ENCODE measurements around the gene CAPS. TPM values are rescaled to one million over a fixed set of nuclear protein-coding genes. Genes with fewer than 3 reads are reported as not detected.

The CAPS gene
- polyA plus RNA-seq, 2 donors: 8.0 to 18.7 TPM

- no peak overlapping the region for H3K4me3 ChIP-seq (ENCODE audit: low read depth in 1 of 2, low read length in 2 of 2)
- no peaks in the 10 kb centered on the region for H3K27me3 ChIP-seq (ENCODE audit: control insufficient read depth in 1 of 2, insufficient read depth in 2 of 2, low read length in 2 of 2)
- no peaks in the 10 kb centered on the region for H3K4me1 ChIP-seq (ENCODE audit: control insufficient read depth in 2 of 2, insufficient read depth in 2 of 2, low read length in 1 of 2)
- no peaks in the 10 kb centered on the region for H3K9me3 ChIP-seq (ENCODE audit: control insufficient read depth in 2 of 2, insufficient read depth in 1 of 2, low read depth in 1 of 2, low read length in 1 of 2)
- H3K27ac ChIP-seq (ENCODE audit: low read depth in 2 of 2, low read length in 1 of 2): no peak overlapping the region
- H3K36me3 ChIP-seq (ENCODE audit: control insufficient read depth in 2 of 2, insufficient read depth in 2 of 2, low read length in 1 of 2): peaks cover 14 to 36% of the 10 kb centered on the region in 2 donors
- 89% methylated on average over 21 of the region's 21 CpGs for WGBS, 2 donors
Observed at GRCh38 chr19:5940260-5941208, 26.5 kb downstream of the CAPS start.

DNA sequence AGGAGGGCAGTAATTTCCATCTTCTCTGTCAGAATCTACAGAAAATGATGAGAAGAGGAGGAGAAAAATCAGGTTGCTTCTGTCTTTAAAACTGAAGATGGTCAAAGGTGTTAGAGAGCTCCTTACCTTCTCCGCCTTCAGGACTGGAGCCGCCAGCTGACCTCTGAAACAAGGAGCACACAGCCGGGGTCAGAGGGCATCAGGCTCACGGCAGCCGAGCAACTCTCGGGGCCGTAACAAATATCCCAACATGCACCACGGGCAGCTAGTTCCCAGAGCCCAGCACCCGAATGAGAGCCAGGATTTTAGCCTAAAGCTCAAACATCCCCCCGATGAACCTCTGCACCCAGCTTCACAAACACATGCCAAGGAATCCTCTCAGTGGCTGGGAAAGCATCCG lies 27.6 kb downstream of the CAPS start:
- H3K4me3 ChIP-seq (ENCODE audit: low read depth in 1 of 2, low read length in 2 of 2): no peak overlapping the region
- H3K36me3 ChIP-seq (ENCODE audit: control insufficient read depth in 2 of 2, insufficient read depth in 2 of 2, low read length in 1 of 2): peaks cover 9 to 28% of the 10 kb centered on the region in 2 donors
- H3K9me3 ChIP-seq (ENCODE audit: control insufficient read depth in 2 of 2, insufficient read depth in 1 of 2, low read depth in 1 of 2, low read length in 1 of 2): no peaks in the 10 kb centered on the region
- peak overlapping the region in 1 of 2 donors; percentile 62 for H3K27ac ChIP-seq (ENCODE audit: low read depth in 2 of 2, low read length in 1 of 2)
- WGBS, 2 donors: 78 to 86% methylated on average over 11 of the region's 11 CpGs
- H3K27me3 ChIP-seq (ENCODE audit: control insufficient read depth in 1 of 2, insufficient read depth in 2 of 2, low read length in 2 of 2): no peaks in the 10 kb centered on the region
- H3K4me1 ChIP-seq (ENCODE audit: control insufficient read depth in 2 of 2, insufficient read depth in 2 of 2, low read length in 1 of 2): peaks cover 0 to 2% of the 10 kb centered on the region in 2 donors

DNA sequence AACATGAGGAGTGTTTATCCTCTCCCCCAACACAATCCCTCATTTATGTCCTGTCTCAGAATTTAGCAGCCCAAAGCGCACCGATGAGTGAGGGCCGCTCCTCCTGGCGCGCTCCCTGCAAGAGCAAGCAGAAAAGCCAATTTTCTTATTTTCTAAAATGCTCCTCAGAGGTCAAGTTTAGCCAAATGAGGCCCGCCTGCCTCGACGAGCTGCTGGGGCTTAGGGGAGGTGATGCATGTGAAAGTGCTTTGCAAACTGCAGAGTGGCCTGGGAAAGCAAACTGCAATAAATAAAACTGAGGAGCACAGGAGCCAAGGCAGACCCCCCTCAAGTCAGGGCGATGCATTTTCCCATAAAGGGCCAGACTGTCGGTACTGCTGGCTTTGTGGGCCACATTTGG lies 29.0 kb downstream of the CAPS start:
- Histone ChIP-seq H3K9me3 (ENCODE audit: control insufficient read depth in 2 of 2, insufficient read depth in 1 of 2, low read depth in 1 of 2, low read length in 1 of 2) (no peaks in the 10 kb centered on the region), H3K27me3 (ENCODE audit: control insufficient read depth in 1 of 2, insufficient read depth in 2 of 2, low read length in 2 of 2) (no peaks in the 10 kb centered on the region), H3K4me1 (ENCODE audit: control insufficient read depth in 2 of 2, insufficient read depth in 2 of 2, low read length in 1 of 2) (peaks cover 0 to 6% of the 10 kb centered on the region in 2 donors), H3K4me3 (ENCODE audit: low read depth in 1 of 2, low read length in 2 of 2) (no peak overlapping the region), H3K27ac (ENCODE audit: low read depth in 2 of 2, low read length in 1 of 2) (peak overlapping the region in 1 of 2 donors; percentile 34), H3K36me3 (ENCODE audit: control insufficient read depth in 2 of 2, insufficient read depth in 2 of 2, low read length in 1 of 2) (peaks cover 9 to 24% of the 10 kb centered on the region in 2 donors)
- WGBS, 2 donors: 67 to 72% methylated on average over 10 of the region's 10 CpGs

DNA sequence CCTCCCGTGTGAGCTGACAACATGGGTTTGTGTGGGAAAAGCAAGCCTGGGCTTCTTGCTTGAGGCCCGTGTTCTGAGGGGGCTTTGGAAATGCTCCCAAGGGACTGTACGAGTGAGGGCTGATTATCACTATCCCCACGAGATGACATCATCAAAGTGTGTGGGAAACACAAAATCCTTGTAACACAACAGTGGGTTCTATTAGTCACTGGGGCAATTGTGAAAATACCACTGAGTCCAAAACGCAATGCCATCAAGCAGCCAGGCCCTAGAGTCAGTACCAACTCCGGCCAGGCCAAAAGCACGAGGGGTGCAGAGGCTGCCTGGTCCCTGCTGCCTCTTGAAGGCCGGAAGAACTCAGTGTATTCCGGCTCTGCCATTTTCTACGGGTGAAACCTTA lies 29.6 kb downstream of the CAPS start:
- Histone ChIP-seq H3K9me3 (ENCODE audit: control insufficient read depth in 2 of 2, insufficient read depth in 1 of 2, low read depth in 1 of 2, low read length in 1 of 2) (no peaks in the 10 kb centered on the region), H3K36me3 (ENCODE audit: control insufficient read depth in 2 of 2, insufficient read depth in 2 of 2, low read length in 1 of 2) (peaks cover 9 to 24% of the 10 kb centered on the region in 2 donors), H3K4me3 (ENCODE audit: low read depth in 1 of 2, low read length in 2 of 2) (no peak overlapping the region), H3K27me3 (ENCODE audit: control insufficient read depth in 1 of 2, insufficient read depth in 2 of 2, low read length in 2 of 2) (no peaks in the 10 kb centered on the region), H3K27ac (ENCODE audit: low read depth in 2 of 2, low read length in 1 of 2) (peak overlapping the region; percentile 8 to 21), H3K4me1 (ENCODE audit: control insufficient read depth in 2 of 2, insufficient read depth in 2 of 2, low read length in 1 of 2) (peaks cover 0 to 6% of the 10 kb centered on the region in 2 donors)
- 64 to 73% methylated on average over 10 of the region's 10 CpGs for WGBS, 2 donors

DNA sequence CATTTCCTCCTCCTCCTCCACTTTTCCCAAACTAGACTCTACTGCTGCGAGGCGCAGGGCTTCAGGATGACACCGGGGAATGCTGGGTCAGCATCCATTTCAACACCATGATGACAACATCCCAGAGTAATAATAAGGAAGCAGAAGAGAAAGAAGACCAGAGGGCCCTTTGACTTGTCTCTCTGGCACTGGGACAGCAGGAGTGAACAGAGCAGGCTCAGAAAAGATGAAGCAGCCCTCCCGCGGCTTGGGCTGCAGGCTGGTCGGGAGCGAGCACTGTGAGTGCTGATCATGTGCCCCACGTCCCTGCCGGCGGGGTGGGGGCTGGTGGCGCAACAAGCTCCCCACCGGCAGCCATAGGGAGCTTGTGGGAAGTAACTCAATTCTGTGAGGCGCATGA lies 33.4 kb downstream of the CAPS start:
- peak overlapping the region; percentile 47 to 58 for H3K27ac ChIP-seq (ENCODE audit: low read depth in 2 of 2, low read length in 1 of 2)
- peaks cover 11 to 19% of the 10 kb centered on the region in 2 donors for H3K4me1 ChIP-seq (ENCODE audit: control insufficient read depth in 2 of 2, insufficient read depth in 2 of 2, low read length in 1 of 2)
- peaks cover 7 to 18% of the 10 kb centered on the region in 2 donors for H3K36me3 ChIP-seq (ENCODE audit: control insufficient read depth in 2 of 2, insufficient read depth in 2 of 2, low read length in 1 of 2)
- no peaks in the 10 kb centered on the region for H3K9me3 ChIP-seq (ENCODE audit: control insufficient read depth in 2 of 2, insufficient read depth in 1 of 2, low read depth in 1 of 2, low read length in 1 of 2)
- no peaks in the 10 kb centered on the region for H3K27me3 ChIP-seq (ENCODE audit: control insufficient read depth in 1 of 2, insufficient read depth in 2 of 2, low read length in 2 of 2)
- no peak overlapping the region for H3K4me3 ChIP-seq (ENCODE audit: low read depth in 1 of 2, low read length in 2 of 2)
- WGBS, 2 donors: 65 to 76% methylated on average over 13 of the region's 13 CpGs

DNA sequence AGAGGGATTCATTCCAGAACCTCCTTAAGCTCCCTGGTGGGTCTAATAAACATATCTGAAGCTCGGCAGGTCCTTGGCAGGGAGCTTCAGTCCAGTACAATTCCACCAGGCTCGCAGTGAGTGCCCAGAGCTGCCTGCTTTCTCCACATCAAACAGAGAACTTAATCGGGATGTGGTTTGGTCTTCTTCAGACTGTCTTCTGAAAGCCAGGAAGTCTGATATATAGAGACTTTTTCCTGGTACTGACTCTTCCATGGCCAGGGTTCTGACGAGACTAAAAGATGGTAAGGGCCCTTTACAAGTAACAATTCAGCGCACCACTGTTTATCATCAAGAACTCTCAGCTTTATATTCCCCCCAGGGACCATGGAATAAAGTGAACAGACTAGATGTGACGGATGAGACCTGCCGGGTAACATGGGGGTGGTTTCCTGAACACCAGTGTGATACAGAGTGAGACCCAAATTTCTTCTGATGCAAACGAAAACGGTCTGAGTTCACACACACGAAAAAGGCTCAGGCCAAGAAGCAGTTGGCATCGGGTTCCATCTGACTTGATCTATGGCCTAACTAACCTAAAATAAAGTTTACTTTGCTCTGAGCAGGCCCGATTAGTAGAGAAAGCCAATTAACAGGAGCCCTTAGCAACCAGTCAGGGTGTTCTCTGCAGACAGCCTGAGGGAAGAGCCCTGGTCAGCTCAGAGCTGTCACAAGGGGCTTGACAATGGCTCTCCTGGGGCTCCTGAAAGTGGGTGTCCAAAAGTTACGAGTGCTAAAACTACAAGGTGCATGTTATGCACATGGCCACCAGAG lies 34.9 kb downstream of the CAPS start:
- no peaks in the 10 kb centered on the region for H3K9me3 ChIP-seq (ENCODE audit: control insufficient read depth in 2 of 2, insufficient read depth in 1 of 2, low read depth in 1 of 2, low read length in 1 of 2)
- no peaks in the 10 kb centered on the region for H3K27me3 ChIP-seq (ENCODE audit: control insufficient read depth in 1 of 2, insufficient read depth in 2 of 2, low read length in 2 of 2)
- WGBS, 2 donors: 56 to 65% methylated on average over 13 of the region's 13 CpGs
- no peak overlapping the region for H3K4me3 ChIP-seq (ENCODE audit: low read depth in 1 of 2, low read length in 2 of 2)
- H3K27ac ChIP-seq (ENCODE audit: low read depth in 2 of 2, low read length in 1 of 2): peak overlapping the region; percentile 21 to 66
- H3K36me3 ChIP-seq (ENCODE audit: control insufficient read depth in 2 of 2, insufficient read depth in 2 of 2, low read length in 1 of 2): peaks cover 7 to 18% of the 10 kb centered on the region in 2 donors
- peaks cover 14 to 23% of the 10 kb centered on the region in 2 donors for H3K4me1 ChIP-seq (ENCODE audit: control insufficient read depth in 2 of 2, insufficient read depth in 2 of 2, low read length in 1 of 2)

- peaks cover 7 to 16% of the 10 kb centered on the region in 2 donors for H3K36me3 ChIP-seq (ENCODE audit: control insufficient read depth in 2 of 2, insufficient read depth in 2 of 2, low read length in 1 of 2)
- no peaks in the 10 kb centered on the region for H3K27me3 ChIP-seq (ENCODE audit: control insufficient read depth in 1 of 2, insufficient read depth in 2 of 2, low read length in 2 of 2)
- 81 to 83% methylated on average over 13 of the region's 13 CpGs for WGBS, 2 donors
- no peaks in the 10 kb centered on the region for H3K9me3 ChIP-seq (ENCODE audit: control insufficient read depth in 2 of 2, insufficient read depth in 1 of 2, low read depth in 1 of 2, low read length in 1 of 2)
- H3K27ac ChIP-seq (ENCODE audit: low read depth in 2 of 2, low read length in 1 of 2): peak overlapping the region; percentile 21 to 66
- H3K4me1 ChIP-seq (ENCODE audit: control insufficient read depth in 2 of 2, insufficient read depth in 2 of 2, low read length in 1 of 2): peaks cover 16 to 23% of the 10 kb centered on the region in 2 donors
- no peak overlapping the region for H3K4me3 ChIP-seq (ENCODE audit: low read depth in 1 of 2, low read length in 2 of 2)
Observed at GRCh38 chr19:5949792-5950305, 35.8 kb downstream of the CAPS start.

GRCh38 chr19:5950741-5951140 lies 36.7 kb downstream of the CAPS start:
- no peaks in the 10 kb centered on the region for H3K9me3 ChIP-seq (ENCODE audit: control insufficient read depth in 2 of 2, insufficient read depth in 1 of 2, low read depth in 1 of 2, low read length in 1 of 2)
- no peaks in the 10 kb centered on the region for H3K27me3 ChIP-seq (ENCODE audit: control insufficient read depth in 1 of 2, insufficient read depth in 2 of 2, low read length in 2 of 2)
- no peak overlapping the region for H3K4me3 ChIP-seq (ENCODE audit: low read depth in 1 of 2, low read length in 2 of 2)
- peaks cover 17 to 23% of the 10 kb centered on the region in 2 donors for H3K4me1 ChIP-seq (ENCODE audit: control insufficient read depth in 2 of 2, insufficient read depth in 2 of 2, low read length in 1 of 2)
- peaks cover 7 to 14% of the 10 kb centered on the region in 2 donors for H3K36me3 ChIP-seq (ENCODE audit: control insufficient read depth in 2 of 2, insufficient read depth in 2 of 2, low read length in 1 of 2)
- H3K27ac ChIP-seq (ENCODE audit: low read depth in 2 of 2, low read length in 1 of 2): no peak overlapping the region
- 60 to 67% methylated on average over 3 of the region's 3 CpGs for WGBS, 2 donors

GRCh38 chr19:5951338-5951861 lies 37.3 kb downstream of the CAPS start:
- H3K36me3 ChIP-seq (ENCODE audit: control insufficient read depth in 2 of 2, insufficient read depth in 2 of 2, low read length in 1 of 2): peaks cover 7 to 14% of the 10 kb centered on the region in 2 donors
- 44 to 47% methylated on average over 19 of the region's 19 CpGs for WGBS, 2 donors
- H3K27ac ChIP-seq (ENCODE audit: low read depth in 2 of 2, low read length in 1 of 2): peak overlapping the region in 1 of 2 donors; percentile 34

More at GRCh38 chr19:5951338-5951861, 37.3 kb downstream of the CAPS start:
- Histone ChIP-seq H3K9me3 (ENCODE audit: control insufficient read depth in 2 of 2, insufficient read depth in 1 of 2, low read depth in 1 of 2, low read length in 1 of 2) (no peaks in the 10 kb centered on the region), H3K27me3 (ENCODE audit: control insufficient read depth in 1 of 2, insufficient read depth in 2 of 2, low read length in 2 of 2) (no peaks in the 10 kb centered on the region), H3K4me3 (ENCODE audit: low read depth in 1 of 2, low read length in 2 of 2) (no peak overlapping the region), H3K4me1 (ENCODE audit: control insufficient read depth in 2 of 2, insufficient read depth in 2 of 2, low read length in 1 of 2) (peaks cover 17 to 23% of the 10 kb centered on the region in 2 donors)
